COR-L47 (cell line): Measurements from ENCODE around the gene HIPK2.

ENCODE experiments used
- DNase-seq: peaks from one replicate; lab custom pipeline; 2025; lab: John Stamatoyannopoulos, UW

The HIPK2 gene

DNA sequence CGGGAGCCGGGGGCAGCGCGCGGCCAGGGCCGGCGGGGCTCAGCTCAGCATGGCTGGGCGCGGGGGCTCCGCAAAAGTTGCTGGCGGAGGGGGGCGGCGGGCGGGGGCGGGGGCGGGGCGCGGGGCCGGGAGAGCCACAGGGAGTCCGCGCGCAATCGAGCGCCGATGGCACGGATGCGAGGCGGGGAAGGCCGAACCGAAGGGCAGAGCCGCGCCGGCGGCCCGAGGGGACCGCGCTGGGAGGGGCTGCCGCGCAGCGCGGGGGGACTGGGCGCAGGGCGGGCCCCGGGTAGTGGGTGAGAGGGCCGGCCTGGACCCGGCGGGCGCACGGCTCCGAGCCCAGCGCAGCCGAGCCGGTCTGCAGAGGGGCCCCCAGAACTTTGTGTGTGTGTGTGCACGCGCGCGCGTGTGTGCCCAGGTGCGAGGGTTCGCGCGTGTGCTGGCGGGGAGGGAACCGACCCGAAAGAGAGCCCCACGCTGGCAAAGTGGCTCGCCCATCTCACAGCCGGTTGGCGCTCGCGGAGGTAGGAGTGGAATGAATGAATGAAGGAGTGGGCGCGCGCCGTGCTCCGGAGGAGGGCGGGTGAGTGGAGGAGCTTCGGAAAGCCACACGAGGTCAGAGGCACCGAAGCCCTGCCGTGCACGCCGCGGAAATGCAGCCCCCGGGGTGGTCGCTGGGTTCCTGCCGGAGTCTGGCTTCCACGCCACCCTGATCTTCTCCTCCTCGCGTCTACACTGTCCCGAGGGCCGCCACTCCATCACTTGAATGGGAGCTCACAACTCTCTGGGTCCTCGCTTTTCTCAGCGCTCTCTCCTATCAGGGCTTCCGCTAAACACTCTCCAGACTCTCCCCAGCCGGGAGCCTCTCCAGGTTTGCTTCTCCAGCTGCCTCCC is at the start of gene HIPK2:
HIPK2 (minus strand) TSS at position 51 of the 894 bp plus-strand sequence. CDS start 375 bp downstream, outside the sequence.
- peak; percentile 35 for DNase-seq

GRCh38 chr7:139827042-139827441 is 49.2 kb upstream of the HIPK2 start:
- DNase-seq, result no peak

DNA sequence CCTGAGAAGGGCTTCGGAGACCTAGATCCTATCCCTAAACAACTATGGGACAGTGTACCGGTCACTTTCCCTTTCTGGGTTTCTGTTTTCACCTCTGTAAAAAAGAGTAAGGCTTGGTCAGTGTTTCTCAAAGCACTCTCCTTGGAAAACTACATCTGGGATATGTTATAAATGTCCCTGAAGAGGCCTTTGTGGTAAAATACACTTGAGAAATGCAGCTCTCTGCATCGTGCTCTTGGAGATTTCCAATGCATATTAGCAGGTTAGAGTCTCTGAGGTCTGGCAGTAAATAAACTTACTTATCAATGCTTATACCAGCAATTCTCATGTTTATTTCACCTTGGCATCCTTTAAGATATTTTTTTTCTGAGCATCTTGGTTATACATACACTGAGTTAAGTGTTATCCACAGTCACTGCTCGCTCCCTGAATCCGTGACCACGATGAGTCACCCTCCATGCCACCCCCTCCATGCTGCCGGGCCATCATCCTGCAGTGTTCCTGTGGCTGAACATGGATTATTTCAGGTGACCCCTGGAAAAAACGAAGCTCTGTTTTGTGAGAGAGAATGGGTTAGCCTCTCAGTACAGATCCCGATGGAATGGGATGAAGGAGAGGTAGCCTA is 48.0 kb upstream of the HIPK2 start:
- DNase-seq, result no peak

GRCh38 chr7:139823959-139824521 is 46.2 kb upstream of the HIPK2 start:
- no peak for DNase-seq

GRCh38 chr7:139822855-139823254 is 45.1 kb upstream of the HIPK2 start:
- no peak for DNase-seq

DNA sequence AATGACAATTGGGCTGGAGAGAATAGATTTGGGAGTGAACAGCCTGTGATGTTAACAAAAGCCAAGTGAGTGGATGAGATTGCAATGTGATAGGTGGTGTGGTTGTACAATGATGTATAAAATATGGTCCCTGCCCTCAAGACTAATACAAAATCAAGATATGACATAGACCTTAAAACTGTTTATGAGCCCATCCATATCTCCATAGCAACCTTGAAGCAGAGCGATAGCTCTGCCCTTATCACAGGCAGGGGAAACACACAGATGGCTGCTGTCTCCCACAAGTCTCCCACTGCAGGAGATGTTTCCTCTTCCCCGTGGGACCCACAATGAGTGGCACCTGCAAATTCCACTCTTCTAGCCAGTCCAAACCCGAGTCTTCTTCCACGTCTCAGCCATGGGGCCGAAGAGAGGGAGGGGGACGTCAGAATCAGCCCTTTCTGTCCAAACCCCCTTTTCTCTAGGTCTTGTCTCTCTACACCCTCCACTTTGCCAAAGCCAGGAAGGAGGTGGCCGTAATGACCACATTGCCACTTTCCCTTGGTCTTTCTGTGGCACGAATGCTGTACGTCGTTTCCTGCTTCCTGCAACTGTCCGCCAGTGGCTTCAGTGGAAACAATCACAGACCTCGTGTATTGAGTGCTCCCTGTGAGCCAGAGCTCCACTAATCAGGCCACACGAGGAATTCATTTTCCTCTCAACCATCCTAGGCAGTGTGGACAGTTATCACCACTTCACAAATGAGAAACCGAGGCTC is 43.7 kb upstream of the HIPK2 start:
- DNase-seq, result no peak

- no peak for DNase-seq
Measured at GRCh38 chr7:139820089-139820488, 42.3 kb upstream of the HIPK2 start.

DNA sequence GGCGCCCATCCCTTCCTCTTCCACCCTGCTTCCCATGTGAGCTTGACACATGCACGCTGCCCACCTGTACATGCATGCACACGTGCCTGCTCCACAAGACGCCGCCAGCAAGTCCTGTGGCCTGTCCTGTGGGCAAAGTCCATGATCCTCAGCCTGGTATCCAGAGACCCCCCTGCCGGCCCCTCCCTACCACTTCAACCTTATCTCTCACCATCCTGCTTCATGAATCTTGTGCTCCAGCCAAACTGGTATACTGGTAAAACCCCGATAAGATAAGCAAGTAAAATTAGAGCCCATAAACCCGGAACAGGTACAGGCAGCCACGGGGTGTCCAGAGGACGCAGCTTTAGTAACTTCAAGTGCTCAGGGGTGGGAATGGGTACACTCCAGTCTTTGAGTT is 39.5 kb upstream of the HIPK2 start:
- no peak for DNase-seq

DNA sequence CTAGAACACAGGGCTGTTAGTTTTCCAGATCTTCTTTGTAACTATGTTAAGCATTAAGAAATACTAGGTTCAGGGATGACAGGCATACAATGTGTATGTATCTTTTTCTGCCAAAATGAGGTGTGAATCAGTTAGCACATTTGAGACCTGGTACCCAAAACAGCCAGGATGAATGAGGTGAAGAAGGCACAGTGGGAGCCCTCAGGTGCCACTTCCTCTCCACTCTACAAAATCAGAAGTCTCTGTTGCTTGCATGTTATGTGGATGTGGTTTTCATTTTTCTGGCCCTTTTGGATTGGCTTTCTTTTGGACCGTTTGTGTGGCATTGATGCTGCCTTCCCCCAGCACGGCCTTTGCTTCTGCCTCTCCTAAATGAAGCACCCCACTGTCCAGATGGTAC is 35.9 kb upstream of the HIPK2 start:
- no peak for DNase-seq

DNA sequence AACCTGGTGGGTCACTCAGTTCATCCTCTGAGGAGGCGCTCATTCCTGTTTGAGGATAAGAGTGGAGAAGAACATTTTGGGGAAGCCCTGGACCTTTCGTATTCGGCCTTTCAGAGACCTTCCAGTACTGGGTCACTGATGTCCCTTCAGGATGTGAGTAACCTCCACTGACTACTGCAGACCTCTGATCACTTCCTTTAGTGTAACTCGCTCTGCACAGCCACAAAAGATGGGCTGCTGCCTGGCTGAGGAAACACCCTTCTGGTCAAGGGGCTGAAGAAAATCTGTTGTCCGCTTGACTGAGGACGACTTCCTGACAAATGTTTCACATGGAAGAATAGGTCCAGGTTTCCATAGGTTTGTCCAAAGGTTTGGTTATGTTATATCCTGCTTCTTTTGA is 35.4 kb upstream of the HIPK2 start:
- no peak for DNase-seq

DNA sequence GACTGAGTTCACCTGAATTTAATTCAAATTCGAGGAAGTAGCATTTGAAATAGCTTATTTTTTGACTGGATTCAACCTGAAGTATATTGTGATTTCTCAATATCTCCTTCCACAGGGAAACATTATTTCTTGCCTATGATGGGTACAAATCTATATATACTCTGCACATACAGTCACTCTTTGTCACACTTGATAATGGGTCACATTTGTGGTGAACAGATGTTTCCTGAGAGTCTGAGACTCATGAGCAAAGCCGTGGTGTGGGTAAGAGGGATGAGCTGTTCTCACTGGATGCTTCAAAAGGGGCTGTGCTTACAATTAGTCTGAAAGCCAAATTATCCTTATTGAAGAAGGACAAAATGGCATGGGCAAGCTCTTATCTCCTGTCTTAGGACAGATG is 33.3 kb upstream of the HIPK2 start:
- DNase-seq, result no peak

DNA sequence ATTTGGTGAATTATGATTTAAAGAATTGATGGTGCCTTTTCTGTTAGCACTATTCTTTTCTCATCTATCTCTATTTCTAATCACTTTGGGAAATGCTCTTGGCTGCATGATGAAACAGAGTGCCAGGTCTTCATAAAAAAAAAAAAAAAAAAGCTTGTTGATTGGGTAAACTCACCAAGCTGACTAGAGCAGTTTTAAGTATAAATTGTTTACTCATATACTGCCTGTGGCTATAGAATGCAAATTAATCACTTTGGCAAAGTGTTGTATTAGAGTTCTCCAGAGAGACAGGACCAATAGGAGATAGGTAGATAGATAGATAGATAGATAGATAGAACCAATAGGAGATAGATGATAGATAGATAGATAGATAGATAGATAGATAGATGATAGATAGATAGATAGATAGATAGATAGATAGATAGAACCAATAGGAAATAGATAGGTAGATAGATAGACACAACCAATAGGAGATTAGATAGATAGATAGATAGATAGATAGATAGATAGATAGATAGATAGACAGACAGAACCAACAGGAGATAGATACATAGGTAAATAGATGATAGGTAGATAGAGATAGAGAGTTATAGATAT is 31.1 kb upstream of the HIPK2 start:
- no peak for DNase-seq

DNA sequence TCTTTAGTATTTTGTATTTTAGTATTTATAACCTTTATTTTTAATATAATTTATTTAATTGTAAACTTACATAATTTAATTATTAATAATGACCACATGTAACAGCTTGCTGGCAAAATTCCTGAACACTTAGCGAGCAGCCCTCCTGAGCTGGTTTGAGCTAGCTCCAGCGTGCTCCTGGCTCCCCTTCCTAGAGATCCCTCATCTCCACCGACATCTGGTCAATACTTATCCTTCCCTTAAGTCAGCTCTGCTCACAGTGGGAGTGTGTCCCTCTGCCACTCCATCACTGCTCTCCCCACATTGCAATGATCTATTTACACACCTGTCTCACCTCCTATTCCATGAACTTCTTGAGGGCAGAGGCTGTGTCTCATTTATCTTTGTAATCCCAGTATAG is 30.6 kb upstream of the HIPK2 start:
- DNase-seq, result no peak

DNA sequence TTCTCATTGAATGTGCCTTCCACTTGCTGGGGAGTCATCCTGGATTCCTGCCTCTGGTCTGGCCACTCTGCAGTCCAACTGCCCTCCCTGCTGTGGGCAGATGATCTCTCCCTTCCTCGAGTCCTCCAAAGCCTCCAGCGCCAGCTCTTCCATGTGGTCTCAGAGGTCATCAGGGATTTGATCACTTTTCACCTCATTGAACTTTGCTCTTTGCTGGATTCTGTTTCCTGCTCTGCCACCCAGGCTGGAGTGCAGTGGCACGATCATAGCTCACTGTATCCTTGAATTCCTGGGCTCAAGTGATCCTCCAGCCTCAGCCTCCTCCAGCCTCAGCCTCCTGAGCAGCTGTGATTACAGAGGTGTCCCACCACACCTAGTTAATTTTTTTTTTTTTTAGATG is 29.2 kb upstream of the HIPK2 start:
- no peak for DNase-seq

DNA sequence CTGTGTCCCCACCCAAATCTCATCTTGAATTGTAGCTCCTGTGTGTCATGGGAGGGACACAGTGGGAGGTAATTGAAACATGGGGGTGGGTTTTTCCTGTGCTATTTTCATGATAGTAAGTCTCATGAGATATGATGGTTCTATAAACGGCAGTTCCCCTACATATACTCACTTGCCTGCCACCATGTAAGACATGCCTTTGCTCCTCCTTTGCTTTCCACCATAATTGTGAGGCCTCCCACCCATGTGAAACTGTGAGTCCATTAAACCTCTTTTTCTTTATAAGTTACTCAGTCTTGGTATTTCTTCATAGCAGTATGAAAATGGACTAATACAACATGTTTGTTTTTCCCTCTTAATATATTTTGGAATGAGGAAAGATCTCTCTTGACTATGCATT is 26.8 kb upstream of the HIPK2 start:
- no peak for DNase-seq

GRCh38 chr7:139799586-139799985 is 21.8 kb upstream of the HIPK2 start:
- DNase-seq, result no peak

DNA sequence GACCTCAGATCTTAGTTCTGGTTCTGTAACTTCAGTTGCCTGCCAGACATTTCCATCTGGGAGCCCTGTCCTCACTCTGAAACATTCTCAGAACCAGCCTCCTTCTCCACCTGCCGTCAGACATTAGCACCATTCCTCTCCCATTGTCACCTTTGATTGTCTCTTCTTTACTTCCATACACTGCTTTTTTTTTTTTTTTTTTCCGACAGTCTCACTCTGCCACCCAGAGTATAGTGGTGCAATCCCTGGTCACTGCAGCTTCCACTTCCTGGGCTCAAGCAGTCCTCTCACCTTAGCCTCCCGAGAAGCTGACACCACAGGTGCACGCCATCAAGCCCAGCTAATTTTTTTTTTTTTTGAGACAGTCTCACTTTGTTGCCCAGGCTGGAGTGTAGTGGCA is 21.1 kb upstream of the HIPK2 start:
- DNase-seq, result no peak

DNA sequence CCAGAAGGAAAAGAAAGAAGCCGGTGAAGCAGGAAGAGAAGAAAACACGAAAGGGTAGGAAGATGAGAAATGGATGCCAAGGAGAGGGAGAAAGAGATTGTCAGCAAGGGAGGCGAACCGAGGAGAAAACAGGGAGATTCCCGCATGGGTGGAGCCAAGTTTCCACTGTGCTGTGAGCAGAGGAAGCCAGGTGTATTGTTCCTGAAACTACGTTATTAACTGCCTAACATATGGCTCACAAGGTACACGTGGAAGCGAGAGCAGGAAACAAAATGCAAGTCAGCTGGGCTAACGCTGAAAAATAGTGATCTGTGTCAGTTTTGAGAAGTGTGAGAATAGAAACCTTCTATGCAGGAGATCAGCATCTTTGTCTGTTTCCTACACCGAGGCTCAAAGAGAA is 20.4 kb upstream of the HIPK2 start:
- DNase-seq, result no peak

DNA sequence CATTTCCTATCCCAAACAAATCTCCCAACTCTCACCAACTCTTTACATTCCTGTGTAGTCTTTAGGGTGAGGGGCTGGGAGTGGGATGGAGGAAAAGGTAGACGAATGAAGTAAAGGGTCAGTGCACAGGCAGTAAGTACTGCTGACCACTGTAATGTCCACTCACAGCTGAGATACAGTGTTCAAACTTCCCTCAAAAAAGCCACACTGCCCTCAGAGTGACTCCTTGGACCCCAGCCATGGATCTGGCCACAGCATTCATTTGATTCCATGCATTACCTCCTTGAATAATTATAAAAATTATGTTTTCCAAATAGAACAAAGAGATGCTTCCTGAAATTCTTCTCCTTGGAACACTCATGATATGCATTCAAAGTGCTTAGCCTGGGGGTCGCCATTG is 19.8 kb upstream of the HIPK2 start:
- no peak for DNase-seq

- DNase-seq, result no peak
Measured at GRCh38 chr7:139791316-139791715, 13.5 kb upstream of the HIPK2 start.

DNA sequence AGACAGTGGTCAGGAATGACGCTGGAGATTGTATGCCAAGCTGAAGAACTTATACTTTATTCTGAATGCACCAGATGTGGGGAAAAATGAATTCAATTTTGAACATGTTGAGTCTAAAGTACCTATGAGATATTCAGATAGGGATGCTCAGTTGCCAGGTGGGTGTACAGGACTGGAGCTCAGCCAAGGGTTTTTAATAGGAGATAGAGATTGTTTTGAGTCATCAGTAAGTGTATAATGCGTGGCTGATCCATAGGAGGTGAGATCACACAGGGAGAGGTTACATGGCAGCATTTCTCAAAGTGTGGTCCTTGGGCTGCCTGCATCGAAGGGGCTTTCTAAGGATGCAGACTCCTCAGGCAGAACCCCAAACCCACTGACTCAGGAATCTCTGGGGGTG is 6.8 kb upstream of the HIPK2 start:
- DNase-seq, result peak; percentile 35
